SH-SY5Y (cell line): Measurements from ENCODE around the gene TMEM35A.

Experiments
- GATA2 ChIP-seq: IDR thresholded peaks from 2 replicates; pipeline ENCODE4 v1.6.1; 2011; ENCODE audit warnings: mild to moderate bottlenecking, low read depth, low read length
- GATA3 ChIP-seq: IDR thresholded peaks from 2 replicates; pipeline ENCODE4 v1.6.1; 2011; ENCODE audit warnings: low read depth, mild to moderate bottlenecking, low read length, moderate library complexity

DNA sequence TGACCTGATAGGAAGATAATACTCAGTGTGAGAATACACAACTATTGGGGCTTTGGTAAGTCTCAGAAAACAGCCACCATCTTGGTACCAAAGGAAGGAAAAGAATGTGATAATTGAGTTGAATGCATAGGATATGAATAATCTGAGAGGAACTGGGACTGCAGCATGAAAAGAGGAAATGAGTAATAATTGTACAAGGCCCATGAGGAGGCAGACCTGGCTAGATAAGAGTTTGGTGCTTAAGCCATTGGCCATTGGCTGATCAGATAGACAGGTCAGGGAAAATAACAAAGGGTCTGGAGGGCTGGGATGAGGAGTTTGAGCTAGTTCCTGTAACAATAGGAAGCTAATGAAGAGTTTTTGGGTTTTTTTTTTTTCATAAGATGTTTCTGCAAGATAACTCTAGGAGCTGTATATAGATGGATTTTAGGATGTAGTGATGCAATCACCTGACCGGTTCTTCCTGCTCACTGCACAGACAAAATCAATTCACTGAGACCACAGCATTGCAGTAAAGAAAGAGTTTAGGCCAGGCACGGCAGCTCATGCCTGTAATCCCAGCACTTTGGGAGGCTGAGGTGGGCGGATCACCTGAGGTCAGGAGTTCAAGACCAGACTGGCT is 21.5 kb upstream of the TMEM35A start:
- TF ChIP-seq GATA2 (no peak), GATA3 (no peak)
